Measurements from ENCODE around the gene NEDD4L. TPM values are rescaled to one million over a fixed set of nuclear protein-coding genes. Genes with fewer than 3 reads are reported as not detected.

NEDD4L gene
- total and polyA plus RNA-seq, 2 donors (not counting 1 experiment from before 2014, with no cell fraction given) = 10.3 to 25.7 TPM

DNA sequence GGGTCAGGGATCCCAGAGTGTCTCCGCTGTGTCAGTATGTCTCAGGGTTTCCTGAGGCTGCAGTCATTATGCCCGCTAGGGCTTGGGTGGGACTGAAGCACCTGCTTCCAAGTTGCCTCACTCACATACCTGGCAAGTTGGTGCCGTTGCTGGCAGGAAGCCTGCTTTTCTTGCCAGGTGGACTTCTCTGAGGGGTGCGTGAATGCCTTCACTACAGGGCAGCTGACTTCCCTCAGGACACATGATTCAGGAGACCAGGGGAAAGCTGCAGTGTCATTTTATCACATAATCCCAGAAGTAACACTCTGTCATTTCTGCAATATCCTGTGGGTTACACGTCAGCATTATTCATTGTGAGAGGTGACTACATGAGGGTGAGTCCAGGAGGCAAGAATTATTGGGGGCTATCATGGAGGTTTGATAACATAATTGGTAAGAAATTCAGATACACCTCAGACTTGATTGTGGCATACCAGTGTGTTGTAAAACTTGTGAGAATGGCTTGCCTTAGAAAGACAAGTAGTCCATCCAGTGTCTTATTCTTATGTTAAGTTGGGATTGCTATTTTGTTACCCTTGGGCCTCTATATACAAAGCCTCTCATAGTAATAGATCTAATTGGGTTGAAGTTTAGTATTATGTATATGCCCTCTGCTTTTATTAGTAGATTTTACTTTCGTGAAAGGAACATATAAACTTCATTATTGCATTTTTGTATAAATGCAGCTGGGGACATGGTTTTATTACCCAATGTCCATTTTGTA, 44.1 kb downstream of the NEDD4L start:
- CTCF ChIA-PET = no interaction called here
- Mint-ChIP-seq H3K4me3 (no peak overlapping the region), H3K27ac (no peak overlapping the region), H3K27me3 (no peaks in the 10 kb centered on the region), H3K4me1 (peaks cover 17% of the 10 kb centered on the region), H3K9me3 (ENCODE audit: insufficient read depth) (peaks cover 5% of the 10 kb centered on the region)
- no peaks in the 10 kb centered on the region for H3K27me3 ChIP-seq (replicated peaks in 1 of 4; ENCODE audit: control extremely low read depth in 1 of 4, control insufficient read depth in 3 of 4, insufficient read depth in 4 of 4, low read length in 3 of 4)
- no peak overlapping the region for H3K4me2 ChIP-seq (replicated peaks; ENCODE audit: low read depth, low read length, poor library complexity, severe bottlenecking)
- DNase-seq (no peak), ATAC-seq (ENCODE audit: low read depth) (no peak)
- no peak overlapping the region for H3K9ac ChIP-seq (ENCODE audit: low read length)
- H3K4me3 ChIP-seq (ENCODE audit: control extremely low read depth in 1 of 5, extremely low read depth in 1 of 5, insufficient read depth in 1 of 5, low read depth in 2 of 5, low read length in 4 of 5) = no peak overlapping the region
- no peaks in the 10 kb centered on the region for H3K36me3 ChIP-seq (replicated peaks in 1 of 2; ENCODE audit: control extremely low read depth in 1 of 2, control insufficient read depth in 1 of 2, extremely low read depth in 1 of 2, insufficient read depth in 2 of 2, low read length in 1 of 2)
- H3K79me2 ChIP-seq (ENCODE audit: control insufficient read depth, insufficient read depth, low read length) = no peaks in the 10 kb centered on the region
- POLR2A ChIA-PET = no interaction called here
- H2AFZ ChIP-seq (ENCODE audit: insufficient read depth, low read depth, low read length, poor library complexity, severe bottlenecking) = no peak overlapping the region
- TF ChIP-seq EZH2 (IDR thresholded peaks at IDR 0.05; ENCODE audit: borderline replicate concordance, insufficient read depth, low read depth, low read length, poor library complexity, severe bottlenecking) = no peak
- TF ChIP-seq, protein P1, sequence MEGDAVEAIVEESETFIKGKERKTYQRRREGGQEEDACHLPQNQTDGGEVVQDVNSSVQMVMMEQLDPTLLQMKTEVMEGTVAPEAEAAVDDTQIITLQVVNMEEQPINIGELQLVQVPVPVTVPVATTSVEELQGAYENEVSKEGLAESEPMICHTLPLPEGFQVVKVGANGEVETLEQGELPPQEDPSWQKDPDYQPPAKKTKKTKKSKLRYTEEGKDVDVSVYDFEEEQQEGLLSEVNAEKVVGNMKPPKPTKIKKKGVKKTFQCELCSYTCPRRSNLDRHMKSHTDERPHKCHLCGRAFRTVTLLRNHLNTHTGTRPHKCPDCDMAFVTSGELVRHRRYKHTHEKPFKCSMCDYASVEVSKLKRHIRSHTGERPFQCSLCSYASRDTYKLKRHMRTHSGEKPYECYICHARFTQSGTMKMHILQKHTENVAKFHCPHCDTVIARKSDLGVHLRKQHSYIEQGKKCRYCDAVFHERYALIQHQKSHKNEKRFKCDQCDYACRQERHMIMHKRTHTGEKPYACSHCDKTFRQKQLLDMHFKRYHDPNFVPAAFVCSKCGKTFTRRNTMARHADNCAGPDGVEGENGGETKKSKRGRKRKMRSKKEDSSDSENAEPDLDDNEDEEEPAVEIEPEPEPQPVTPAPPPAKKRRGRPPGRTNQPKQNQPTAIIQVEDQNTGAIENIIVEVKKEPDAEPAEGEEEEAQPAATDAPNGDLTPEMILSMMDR (IDR thresholded peaks at IDR 0.05) = no peak
- peaks cover 11% of the 10 kb centered on the region in 2 donors for H3K4me1 ChIP-seq (ENCODE audit: control insufficient read depth in 2 of 2, insufficient read depth in 2 of 2, low read length in 2 of 2)
- H3K9me3 ChIP-seq (ENCODE audit: control extremely low read depth in 1 of 3, control insufficient read depth in 2 of 3, insufficient read depth in 1 of 3, low read length in 2 of 3) = peaks cover 1 to 6% (median 3%) of the 10 kb centered on the region in 3 donors
- 46% methylated on average over 3 of the region's 6 CpGs for WGBS (ENCODE audit: insufficient coverage)
- intact Hi-C loops (cut with micrococcal nuclease) = loop anchor here (5.0 kb wide), 1 partner anchor 46 kb away; the partner anchor contains the start of gene NEDD4L
- no peaks in the 10 kb centered on the region for H4K20me1 ChIP-seq (ENCODE audit: control insufficient read depth, insufficient read depth, low read length, poor library complexity, severe bottlenecking)
- no peak overlapping the region for H3K27ac ChIP-seq (ENCODE audit: low read length in 2 of 2)

DNA sequence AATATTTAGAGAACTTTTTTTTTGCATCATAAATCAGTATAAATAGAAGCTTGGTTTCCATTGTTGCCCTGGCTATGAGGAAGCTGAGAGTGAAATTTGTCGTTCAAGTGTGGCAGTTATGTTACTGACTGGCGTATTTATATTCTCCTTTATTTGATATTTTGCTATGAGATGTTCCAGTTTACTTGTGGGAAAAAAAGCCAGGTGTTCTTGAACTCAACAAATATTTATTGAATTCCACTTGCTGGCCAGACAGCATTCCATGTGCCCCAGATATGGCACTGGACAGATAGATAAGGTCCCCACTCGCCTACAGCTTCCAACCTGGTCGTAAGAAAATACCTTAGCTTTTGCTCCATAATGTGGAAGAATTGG, 44.7 kb downstream of the NEDD4L start:
- no peak overlapping the region for H3K9ac ChIP-seq (ENCODE audit: low read length)
- peaks cover 1 to 6% (median 3%) of the 10 kb centered on the region in 3 donors for H3K9me3 ChIP-seq (ENCODE audit: control extremely low read depth in 1 of 3, control insufficient read depth in 2 of 3, insufficient read depth in 1 of 3, low read length in 2 of 3)
- H3K4me2 ChIP-seq (replicated peaks; ENCODE audit: low read depth, low read length, poor library complexity, severe bottlenecking) = no peak overlapping the region
- H3K79me2 ChIP-seq (ENCODE audit: control insufficient read depth, insufficient read depth, low read length) = no peaks in the 10 kb centered on the region
- no peak overlapping the region for H2AFZ ChIP-seq (ENCODE audit: insufficient read depth, low read depth, low read length, poor library complexity, severe bottlenecking)
- intact Hi-C loops (cut with micrococcal nuclease) = loop anchor here (5.0 kb wide), 1 partner anchor 46 kb away; the partner anchor contains the start of gene NEDD4L
- no peak overlapping the region for H3K4me3 Mint-ChIP-seq
- no peaks in the 10 kb centered on the region for H3K27me3 Mint-ChIP-seq
- H4K20me1 ChIP-seq (ENCODE audit: control insufficient read depth, insufficient read depth, low read length, poor library complexity, severe bottlenecking) = no peaks in the 10 kb centered on the region
- H3K4me1 Mint-ChIP-seq = peaks cover 17% of the 10 kb centered on the region
- no peak overlapping the region for H3K4me3 ChIP-seq (ENCODE audit: control extremely low read depth in 1 of 5, extremely low read depth in 1 of 5, insufficient read depth in 1 of 5, low read depth in 2 of 5, low read length in 4 of 5)
- H3K27me3 ChIP-seq (replicated peaks in 1 of 4; ENCODE audit: control extremely low read depth in 1 of 4, control insufficient read depth in 3 of 4, insufficient read depth in 4 of 4, low read length in 3 of 4) = no peaks in the 10 kb centered on the region
- TF ChIP-seq EZH2 (IDR thresholded peaks at IDR 0.05; ENCODE audit: borderline replicate concordance, insufficient read depth, low read depth, low read length, poor library complexity, severe bottlenecking) = no peak
- TF ChIP-seq, protein P1 (IDR thresholded peaks at IDR 0.05) = no peak
- H3K4me1 ChIP-seq (ENCODE audit: control insufficient read depth in 2 of 2, insufficient read depth in 2 of 2, low read length in 2 of 2) = peaks cover 11% of the 10 kb centered on the region in 2 donors
- H3K27ac ChIP-seq (ENCODE audit: low read length in 2 of 2) = no peak overlapping the region
- H3K27ac Mint-ChIP-seq = no peak overlapping the region
- H3K36me3 ChIP-seq (replicated peaks in 1 of 2; ENCODE audit: control extremely low read depth in 1 of 2, control insufficient read depth in 1 of 2, extremely low read depth in 1 of 2, insufficient read depth in 2 of 2, low read length in 1 of 2) = no peaks in the 10 kb centered on the region
- DNase-seq = no peak
- 95% methylated on average over 2 of the region's 4 CpGs for WGBS (ENCODE audit: insufficient coverage)
- H3K9me3 Mint-ChIP-seq (ENCODE audit: insufficient read depth) = peaks cover 5% of the 10 kb centered on the region
- ATAC-seq (ENCODE audit: low read depth) = no peak
- ChIA-PET CTCF (no interaction called here), POLR2A (no interaction called here)

Measured in B cell (primary cell).